ENCODE measurements around the gene CPLANE1.

The CPLANE1 gene

DNA sequence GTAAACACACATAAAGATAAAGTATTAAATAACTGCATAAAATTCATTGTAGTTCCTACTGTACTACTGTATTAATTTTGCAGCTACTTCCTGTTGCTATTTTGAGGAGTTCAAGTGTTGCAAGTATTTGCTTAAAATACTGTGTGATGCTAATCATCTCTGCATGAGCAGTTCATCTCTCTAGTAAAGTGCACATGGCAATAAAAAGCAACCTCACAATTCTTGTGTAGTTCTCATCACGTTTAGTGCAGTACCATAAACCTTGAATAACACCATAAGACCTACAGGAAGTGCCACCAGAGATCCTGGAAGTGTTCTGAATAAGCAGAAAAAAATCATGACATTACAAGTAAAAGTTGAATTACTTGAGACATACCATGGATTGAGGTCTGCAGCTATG lies 34.6 kb downstream of the CPLANE1 start:
- TF ChIP-seq, protein P1, sequence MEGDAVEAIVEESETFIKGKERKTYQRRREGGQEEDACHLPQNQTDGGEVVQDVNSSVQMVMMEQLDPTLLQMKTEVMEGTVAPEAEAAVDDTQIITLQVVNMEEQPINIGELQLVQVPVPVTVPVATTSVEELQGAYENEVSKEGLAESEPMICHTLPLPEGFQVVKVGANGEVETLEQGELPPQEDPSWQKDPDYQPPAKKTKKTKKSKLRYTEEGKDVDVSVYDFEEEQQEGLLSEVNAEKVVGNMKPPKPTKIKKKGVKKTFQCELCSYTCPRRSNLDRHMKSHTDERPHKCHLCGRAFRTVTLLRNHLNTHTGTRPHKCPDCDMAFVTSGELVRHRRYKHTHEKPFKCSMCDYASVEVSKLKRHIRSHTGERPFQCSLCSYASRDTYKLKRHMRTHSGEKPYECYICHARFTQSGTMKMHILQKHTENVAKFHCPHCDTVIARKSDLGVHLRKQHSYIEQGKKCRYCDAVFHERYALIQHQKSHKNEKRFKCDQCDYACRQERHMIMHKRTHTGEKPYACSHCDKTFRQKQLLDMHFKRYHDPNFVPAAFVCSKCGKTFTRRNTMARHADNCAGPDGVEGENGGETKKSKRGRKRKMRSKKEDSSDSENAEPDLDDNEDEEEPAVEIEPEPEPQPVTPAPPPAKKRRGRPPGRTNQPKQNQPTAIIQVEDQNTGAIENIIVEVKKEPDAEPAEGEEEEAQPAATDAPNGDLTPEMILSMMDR (IDR thresholded peaks at IDR 0.05; ENCODE audit: unreplicated experiment in 3 of 3), result no peak
- Mint-ChIP-seq H3K27me3 (ENCODE audit: low read depth) (no peaks in the 10 kb centered on the region), H3K36me3 (ENCODE audit: low read depth) (peaks cover 41% of the 10 kb centered on the region), H3K4me1 (no peaks in the 10 kb centered on the region), H3K27ac (no peak overlapping the region), H3K4me3 (no peak overlapping the region), H3K9me3 (no peaks in the 10 kb centered on the region)

- no peaks in the 10 kb centered on the region for H3K27me3 Mint-ChIP-seq (ENCODE audit: low read depth)
- no peaks in the 10 kb centered on the region for H3K4me1 Mint-ChIP-seq
- no peak overlapping the region for H3K4me3 Mint-ChIP-seq
- TF ChIP-seq, protein P1 (IDR thresholded peaks at IDR 0.05; ENCODE audit: unreplicated experiment in 3 of 3), result no peak
- peaks cover 55% of the 10 kb centered on the region for H3K36me3 Mint-ChIP-seq (ENCODE audit: low read depth)
- no peaks in the 10 kb centered on the region for H3K9me3 Mint-ChIP-seq
- H3K27ac Mint-ChIP-seq, result no peak overlapping the region
Observed at GRCh38 chr5:37212096-37212495, 37.1 kb downstream of the CPLANE1 start.

DNA sequence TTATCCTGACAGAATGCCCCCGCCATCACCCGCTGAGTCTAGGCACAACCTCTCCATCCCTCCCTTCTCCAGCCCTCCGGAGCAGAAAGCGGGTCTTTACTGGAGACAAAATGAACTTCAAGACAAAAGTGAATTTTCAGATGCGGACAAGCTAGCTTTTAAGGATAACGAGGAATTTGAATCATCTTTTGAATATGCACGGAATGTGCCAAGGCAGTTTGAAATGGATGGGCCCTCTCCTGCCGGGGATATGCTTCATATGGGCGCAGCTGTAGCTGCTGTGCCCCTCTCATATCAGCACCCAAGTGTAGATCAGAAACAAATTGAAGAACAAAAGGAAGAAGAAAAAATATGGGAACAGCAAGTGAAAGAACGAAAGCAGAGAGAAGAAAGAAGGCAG lies 37.5 kb downstream of the CPLANE1 start:
- TF ChIP-seq, protein P1 (IDR thresholded peaks at IDR 0.05; ENCODE audit: unreplicated experiment in 3 of 3), result no peak
- H3K36me3 Mint-ChIP-seq (ENCODE audit: low read depth), result peaks cover 54% of the 10 kb centered on the region
- H3K4me1 Mint-ChIP-seq, result no peaks in the 10 kb centered on the region
- no peaks in the 10 kb centered on the region for H3K27me3 Mint-ChIP-seq (ENCODE audit: low read depth)
- H3K4me3 Mint-ChIP-seq, result no peak overlapping the region
- no peak overlapping the region for H3K27ac Mint-ChIP-seq
- H3K9me3 Mint-ChIP-seq, result no peaks in the 10 kb centered on the region

DNA sequence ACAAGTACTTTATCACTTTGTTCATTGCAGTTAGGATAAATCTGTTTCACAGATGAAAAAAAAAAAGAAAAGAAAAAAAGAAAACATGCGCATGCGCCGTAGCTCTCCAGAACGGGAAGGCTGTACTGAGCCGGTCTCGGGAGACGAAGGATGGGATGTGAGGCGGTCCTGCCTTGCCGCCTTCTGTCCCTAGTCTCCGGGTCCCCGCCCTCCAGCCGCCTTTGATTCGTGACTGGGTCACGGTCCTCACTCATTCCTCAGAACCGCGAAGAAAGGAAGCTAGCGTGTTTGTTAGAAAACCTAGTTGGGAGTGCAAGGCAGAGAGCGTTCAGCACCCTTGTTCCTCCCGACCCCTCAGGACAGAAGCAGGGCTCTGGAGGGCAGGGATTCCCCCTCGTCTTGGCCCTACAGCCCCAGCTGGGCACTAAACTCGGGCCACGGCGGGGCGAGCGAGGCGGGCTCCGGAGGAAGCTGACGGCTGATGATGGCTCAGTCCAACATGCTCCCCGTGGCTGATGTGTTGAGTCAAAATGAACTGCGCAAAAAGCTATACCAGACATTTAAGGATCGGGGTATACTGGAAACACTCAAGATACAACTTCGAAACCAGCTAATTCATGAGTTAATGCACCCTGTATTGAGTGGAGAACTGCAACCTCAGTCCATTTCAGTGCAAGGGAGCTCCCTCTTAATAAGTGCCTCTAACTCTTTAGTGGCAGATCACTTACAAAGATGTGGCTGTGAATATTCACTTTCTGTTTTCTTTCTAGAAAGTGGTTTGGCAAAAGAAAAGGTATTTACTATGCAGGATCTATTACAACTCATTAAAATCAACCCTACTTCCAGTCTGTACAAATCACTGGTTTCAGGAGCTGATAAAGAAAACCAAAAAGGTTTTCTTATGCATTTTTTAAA lies 40.0 kb downstream of the CPLANE1 start:
- Mint-ChIP-seq H3K27ac (no peak overlapping the region), H3K4me1 (no peaks in the 10 kb centered on the region), H3K27me3 (ENCODE audit: low read depth) (no peaks in the 10 kb centered on the region), H3K4me3 (no peak overlapping the region), H3K9me3 (no peaks in the 10 kb centered on the region), H3K36me3 (ENCODE audit: low read depth) (peaks cover 67% of the 10 kb centered on the region)
- TF ChIP-seq, protein P1 (IDR thresholded peaks at IDR 0.05; ENCODE audit: unreplicated experiment in 3 of 3), result no peak

GRCh38 chr5:37207802-37208201 lies 41.4 kb downstream of the CPLANE1 start:
- H3K4me3 Mint-ChIP-seq, result no peak overlapping the region
- H3K27me3 Mint-ChIP-seq (ENCODE audit: low read depth), result no peaks in the 10 kb centered on the region
- TF ChIP-seq, protein P1 (IDR thresholded peaks at IDR 0.05; ENCODE audit: unreplicated experiment in 3 of 3), result no peak
- no peak overlapping the region for H3K27ac Mint-ChIP-seq
- no peaks in the 10 kb centered on the region for H3K4me1 Mint-ChIP-seq
- peaks cover 67% of the 10 kb centered on the region for H3K36me3 Mint-ChIP-seq (ENCODE audit: low read depth)
- no peaks in the 10 kb centered on the region for H3K9me3 Mint-ChIP-seq

DNA sequence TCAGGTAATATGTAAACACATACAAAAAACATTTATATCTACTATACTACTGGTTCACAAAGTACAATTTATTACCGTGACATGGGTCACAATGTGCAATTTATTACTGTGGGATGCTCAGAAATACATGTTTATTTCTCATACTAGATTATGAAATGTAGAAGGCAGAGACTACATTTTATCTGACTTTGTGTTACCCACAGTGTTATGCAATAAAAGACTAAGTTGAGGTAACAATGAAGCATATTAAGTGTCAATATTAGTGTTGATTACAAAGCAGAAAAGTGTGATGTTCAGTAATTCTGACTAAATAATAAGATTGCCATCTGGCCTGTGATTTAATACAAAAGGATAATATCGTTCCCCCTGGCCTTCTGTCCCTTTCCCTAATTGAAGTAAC lies 42.4 kb downstream of the CPLANE1 start:
- Mint-ChIP-seq H3K9me3 (no peaks in the 10 kb centered on the region), H3K27ac (no peak overlapping the region), H3K36me3 (ENCODE audit: low read depth) (peaks cover 62% of the 10 kb centered on the region), H3K27me3 (ENCODE audit: low read depth) (no peaks in the 10 kb centered on the region), H3K4me1 (no peaks in the 10 kb centered on the region), H3K4me3 (no peak overlapping the region)
- TF ChIP-seq, protein P1 (IDR thresholded peaks at IDR 0.05; ENCODE audit: unreplicated experiment in 3 of 3), result no peak
